ENCODE results near the gene KHDC1L. TPM values are rescaled to one million over a fixed set of nuclear protein-coding genes. Genes with fewer than 3 reads are reported as not detected.
A peak's percentile ranks its signal among the peaks of the same experiment; 100 is the strongest.
"Not testable (repeated sequence)": the region's sequence is repeated elsewhere in the genome, so short reads cannot be mapped to it uniquely, and the experiment has no call there.

KHDC1L gene
- polyA plus RNA-seq (2013, experiment 1 of 4): 0.74 TPM
- polyA plus RNA-seq (2013, experiment 2 of 4): 0.48 TPM
- polyA plus RNA-seq (2013, experiment 3 of 4): not detected
- not detected for polyA plus RNA-seq (2013, experiment 4 of 4)

- Histone ChIP-seq H3K4me3 (ENCODE audit: insufficient read depth, low read depth, low read length) (no peak within 1 kb of the TSS), H3K36me3 (ENCODE audit: control insufficient read depth, insufficient read depth, low read length) (no peaks in the 10 kb centered on the region), H3K27me3 (ENCODE audit: control insufficient read depth, insufficient read depth, low read length, poor library complexity, severe bottlenecking) (no peaks in the 10 kb centered on the region), H3K4me1 (ENCODE audit: control insufficient read depth, insufficient read depth, low read length) (no peaks in the 10 kb centered on the region), H3K27ac (ENCODE audit: insufficient read depth, low read depth, low read length, poor library complexity, severe bottlenecking) (no peak within 1 kb of the TSS), H3K9me3 (ENCODE audit: control insufficient read depth, low read length) (no peaks in the 10 kb centered on the region)
- 95 to 96% methylated on average over 4 of the region's 4 CpGs for WGBS, 2 experiments
These were observed at the start of gene KHDC1L for GRCh38 chr6:73225396-73225795. Gene KHDC1L, minus strand, starts transcription at chr6:73225496. Its CDS starts 88 bp downstream, at chr6:73225408.

GRCh38 chr6:73269296-73269695, 44.0 kb upstream of the KHDC1L start:
- 93 to 97% methylated on average over 11 to 12 of the region's 13 CpGs for WGBS, 2 experiments
- H3K4me1 ChIP-seq (ENCODE audit: control insufficient read depth, insufficient read depth, low read length); H3K27me3 ChIP-seq (ENCODE audit: control insufficient read depth, insufficient read depth, low read length, poor library complexity, severe bottlenecking); H3K27ac ChIP-seq (ENCODE audit: insufficient read depth, low read depth, low read length, poor library complexity, severe bottlenecking); H3K4me3 ChIP-seq (ENCODE audit: insufficient read depth, low read depth, low read length); H3K36me3 ChIP-seq (ENCODE audit: control insufficient read depth, insufficient read depth, low read length); H3K9me3 ChIP-seq (ENCODE audit: control insufficient read depth, low read length): not testable (repeated sequence)

GRCh38 chr6:73268896-73269295, 43.6 kb upstream of the KHDC1L start:
- H3K27ac ChIP-seq (ENCODE audit: insufficient read depth, low read depth, low read length, poor library complexity, severe bottlenecking); H3K4me1 ChIP-seq (ENCODE audit: control insufficient read depth, insufficient read depth, low read length); H3K36me3 ChIP-seq (ENCODE audit: control insufficient read depth, insufficient read depth, low read length); H3K9me3 ChIP-seq (ENCODE audit: control insufficient read depth, low read length); H3K4me3 ChIP-seq (ENCODE audit: insufficient read depth, low read depth, low read length); H3K27me3 ChIP-seq (ENCODE audit: control insufficient read depth, insufficient read depth, low read length, poor library complexity, severe bottlenecking): not testable (repeated sequence)
- WGBS, 2 experiments: 96% methylated on average over 21 to 27 of the region's 27 CpGs

GRCh38 chr6:73264446-73264845, 39.1 kb upstream of the KHDC1L start:
- Histone ChIP-seq H3K27me3 (ENCODE audit: control insufficient read depth, insufficient read depth, low read length, poor library complexity, severe bottlenecking) (no peaks in the 10 kb centered on the region), H3K4me3 (ENCODE audit: insufficient read depth, low read depth, low read length) (no peak overlapping the region), H3K9me3 (ENCODE audit: control insufficient read depth, low read length) (no peaks in the 10 kb centered on the region), H3K27ac (ENCODE audit: insufficient read depth, low read depth, low read length, poor library complexity, severe bottlenecking) (no peak overlapping the region), H3K4me1 (ENCODE audit: control insufficient read depth, insufficient read depth, low read length) (no peaks in the 10 kb centered on the region), H3K36me3 (ENCODE audit: control insufficient read depth, insufficient read depth, low read length) (no peaks in the 10 kb centered on the region)
- WGBS, 2 experiments: 95 to 96% methylated on average over 3 of the region's 3 CpGs

GRCh38 chr6:73263570-73263909, 38.2 kb upstream of the KHDC1L start:
- H3K27ac ChIP-seq (ENCODE audit: insufficient read depth, low read depth, low read length, poor library complexity, severe bottlenecking): no peak overlapping the region
- WGBS, 2 experiments: 56 to 58% methylated on average over 7 of the region's 7 CpGs
- H3K4me1 ChIP-seq (ENCODE audit: control insufficient read depth, insufficient read depth, low read length): no peaks in the 10 kb centered on the region
- no peaks in the 10 kb centered on the region for H3K36me3 ChIP-seq (ENCODE audit: control insufficient read depth, insufficient read depth, low read length)
- H3K27me3 ChIP-seq (ENCODE audit: control insufficient read depth, insufficient read depth, low read length, poor library complexity, severe bottlenecking): no peaks in the 10 kb centered on the region
- H3K4me3 ChIP-seq (ENCODE audit: insufficient read depth, low read depth, low read length): peak overlapping the region; percentile 56
- no peaks in the 10 kb centered on the region for H3K9me3 ChIP-seq (ENCODE audit: control insufficient read depth, low read length)

GRCh38 chr6:73262671-73263569, 37.6 kb upstream of the KHDC1L start, which contains the start of gene KHDC1:
Gene KHDC1, minus strand, starts transcription at chr6:73263196. Its CDS starts 20,679 bp downstream, at chr6:73242517.
- no peaks in the 10 kb centered on the region for H3K27me3 ChIP-seq (ENCODE audit: control insufficient read depth, insufficient read depth, low read length, poor library complexity, severe bottlenecking)
- H3K27ac ChIP-seq (ENCODE audit: insufficient read depth, low read depth, low read length, poor library complexity, severe bottlenecking): no peak within 1 kb of the TSS
- H3K4me1 ChIP-seq (ENCODE audit: control insufficient read depth, insufficient read depth, low read length): no peaks in the 10 kb centered on the region
- no peaks in the 10 kb centered on the region for H3K36me3 ChIP-seq (ENCODE audit: control insufficient read depth, insufficient read depth, low read length)
- 4 to 5% methylated on average over 63 of the region's 63 CpGs for WGBS, 2 experiments
- H3K9me3 ChIP-seq (ENCODE audit: control insufficient read depth, low read length): no peaks in the 10 kb centered on the region
- H3K4me3 ChIP-seq (ENCODE audit: insufficient read depth, low read depth, low read length): peak within 1 kb of the TSS; percentile 56

GRCh38 chr6:73258721-73259120, 33.4 kb upstream of the KHDC1L start:
- H3K4me1 ChIP-seq (ENCODE audit: control insufficient read depth, insufficient read depth, low read length): no peaks in the 10 kb centered on the region

GRCh38 chr6:73254323-73254722, 29.0 kb upstream of the KHDC1L start:
- 98 to 99% methylated on average over 3 of the region's 5 CpGs for WGBS, 2 experiments
- H3K9me3 ChIP-seq (ENCODE audit: control insufficient read depth, low read length); H3K27ac ChIP-seq (ENCODE audit: insufficient read depth, low read depth, low read length, poor library complexity, severe bottlenecking); H3K4me3 ChIP-seq (ENCODE audit: insufficient read depth, low read depth, low read length); H3K27me3 ChIP-seq (ENCODE audit: control insufficient read depth, insufficient read depth, low read length, poor library complexity, severe bottlenecking); H3K36me3 ChIP-seq (ENCODE audit: control insufficient read depth, insufficient read depth, low read length); H3K4me1 ChIP-seq (ENCODE audit: control insufficient read depth, insufficient read depth, low read length): not testable (repeated sequence)

More at GRCh38 chr6:73258721-73259120, 33.4 kb upstream of the KHDC1L start:
- no peaks in the 10 kb centered on the region for H3K9me3 ChIP-seq (ENCODE audit: control insufficient read depth, low read length)
- 73 to 92% methylated on average over 1 of the region's 1 CpG for WGBS, 2 experiments
- no peaks in the 10 kb centered on the region for H3K36me3 ChIP-seq (ENCODE audit: control insufficient read depth, insufficient read depth, low read length)
- no peak overlapping the region for H3K27ac ChIP-seq (ENCODE audit: insufficient read depth, low read depth, low read length, poor library complexity, severe bottlenecking)
- no peak overlapping the region for H3K4me3 ChIP-seq (ENCODE audit: insufficient read depth, low read depth, low read length)
- H3K27me3 ChIP-seq (ENCODE audit: control insufficient read depth, insufficient read depth, low read length, poor library complexity, severe bottlenecking): no peaks in the 10 kb centered on the region

GRCh38 chr6:73252703-73253102, 27.4 kb upstream of the KHDC1L start:
- WGBS, 2 experiments: 83 to 91% methylated on average over 2 of the region's 2 CpGs
- H3K36me3 ChIP-seq (ENCODE audit: control insufficient read depth, insufficient read depth, low read length): no peaks in the 10 kb centered on the region
- H3K4me3 ChIP-seq (ENCODE audit: insufficient read depth, low read depth, low read length): no peak overlapping the region
- H3K4me1 ChIP-seq (ENCODE audit: control insufficient read depth, insufficient read depth, low read length): no peaks in the 10 kb centered on the region
- H3K27me3 ChIP-seq (ENCODE audit: control insufficient read depth, insufficient read depth, low read length, poor library complexity, severe bottlenecking): no peaks in the 10 kb centered on the region
- H3K9me3 ChIP-seq (ENCODE audit: control insufficient read depth, low read length): no peaks in the 10 kb centered on the region
- H3K27ac ChIP-seq (ENCODE audit: insufficient read depth, low read depth, low read length, poor library complexity, severe bottlenecking): no peak overlapping the region

GRCh38 chr6:73250016-73250415, 24.7 kb upstream of the KHDC1L start:
- no peaks in the 10 kb centered on the region for H3K9me3 ChIP-seq (ENCODE audit: control insufficient read depth, low read length)
- H3K36me3 ChIP-seq (ENCODE audit: control insufficient read depth, insufficient read depth, low read length): no peaks in the 10 kb centered on the region
- H3K4me1 ChIP-seq (ENCODE audit: control insufficient read depth, insufficient read depth, low read length): no peaks in the 10 kb centered on the region
- H3K27ac ChIP-seq (ENCODE audit: insufficient read depth, low read depth, low read length, poor library complexity, severe bottlenecking): no peak overlapping the region
- no peak overlapping the region for H3K4me3 ChIP-seq (ENCODE audit: insufficient read depth, low read depth, low read length)
- H3K27me3 ChIP-seq (ENCODE audit: control insufficient read depth, insufficient read depth, low read length, poor library complexity, severe bottlenecking): no peaks in the 10 kb centered on the region
